ENCODE data around the gene CWC25.

CWC25 gene

GRCh38 chr17:38786372-38786771, 38.7 kb downstream of the CWC25 start:
- DNase-seq (ENCODE audit: low spot score): no peak

- DNase-seq (ENCODE audit: low spot score): no peak
Measured at GRCh38 chr17:38783227-38783626, 41.9 kb downstream of the CWC25 start.

- no peak for DNase-seq (ENCODE audit: low spot score)
Measured at GRCh38 chr17:38779965-38780752, 45.0 kb downstream of the CWC25 start.

DNA sequence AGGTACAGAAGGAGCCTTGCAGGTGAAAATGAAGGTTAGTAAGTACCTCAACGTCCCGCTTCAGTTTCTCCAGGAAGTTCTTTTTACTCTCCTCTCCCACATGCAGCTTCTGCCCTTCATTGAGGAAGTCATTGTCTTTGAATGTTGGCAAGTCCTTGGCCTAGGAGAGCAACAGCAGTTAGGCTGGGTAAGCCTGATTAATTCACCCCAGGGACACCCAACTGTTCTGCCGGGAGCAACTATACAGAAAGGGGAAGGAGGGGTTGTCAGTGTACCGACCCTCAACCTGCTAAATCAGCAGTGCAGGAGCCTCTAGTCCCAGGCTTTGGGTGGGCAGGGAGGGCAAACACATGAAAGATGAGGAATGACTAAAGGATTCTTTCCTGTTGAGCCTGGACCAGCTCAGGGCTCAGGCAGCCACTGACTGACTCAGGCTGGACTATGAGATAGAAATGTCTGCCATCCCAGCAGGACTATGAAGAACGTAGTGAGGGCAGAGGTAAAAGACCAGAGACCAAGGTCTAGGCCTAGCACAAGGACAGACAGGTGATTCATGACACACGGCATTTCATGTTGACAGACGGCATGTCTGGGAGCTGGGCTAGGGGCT, 47.4 kb downstream of the CWC25 start:
- DNase-seq (ENCODE audit: low spot score): no peak

- DNase-seq (ENCODE audit: low spot score): no peak
Measured at GRCh38 chr17:38773258-38773657, 51.9 kb downstream of the CWC25 start.

DNA sequence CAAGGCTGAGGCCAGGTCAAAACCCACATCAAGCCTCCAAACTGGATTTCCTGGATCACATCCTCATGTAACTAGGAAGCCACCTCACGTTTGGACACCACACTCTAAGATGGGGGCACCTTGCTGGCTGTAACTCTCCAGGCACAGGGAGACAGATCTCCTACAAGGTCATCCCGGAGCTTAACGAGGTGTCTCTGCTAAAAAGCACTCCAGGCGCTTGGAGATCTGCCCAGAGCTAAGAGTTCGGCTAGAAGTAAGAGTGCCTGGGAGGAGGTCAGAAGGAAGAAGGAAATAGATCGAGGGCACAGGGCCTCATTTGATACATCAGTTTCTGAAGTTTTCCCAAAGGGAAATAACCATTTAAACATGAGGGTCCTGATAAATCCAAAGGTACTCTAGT, 56.7 kb downstream of the CWC25 start:
- DNase-seq (ENCODE audit: low spot score): no peak

GRCh38 chr17:38766341-38766740, 58.8 kb downstream of the CWC25 start:
- no peak for DNase-seq (ENCODE audit: low spot score)

DNA sequence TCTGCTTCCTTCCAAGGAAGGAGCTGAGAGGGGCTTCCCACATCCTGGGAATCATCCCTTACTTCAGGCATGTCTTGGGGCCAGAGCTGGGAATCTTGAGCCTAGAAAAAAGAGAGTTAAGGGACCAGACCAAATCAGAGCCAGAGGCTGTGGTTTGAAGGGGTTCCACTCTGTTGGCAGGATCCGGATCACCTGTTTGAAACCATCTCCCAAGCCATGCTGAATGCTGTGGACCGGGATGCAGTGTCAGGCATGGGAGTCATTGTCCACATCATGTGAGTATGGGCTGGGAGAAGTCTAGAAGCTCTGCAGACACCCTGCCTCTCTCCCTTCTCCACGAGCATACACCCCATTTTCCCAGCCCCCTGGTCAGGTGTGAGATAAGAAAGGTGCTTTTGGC, 62.9 kb downstream of the CWC25 start:
- no peak for DNase-seq (ENCODE audit: low spot score)

DNA sequence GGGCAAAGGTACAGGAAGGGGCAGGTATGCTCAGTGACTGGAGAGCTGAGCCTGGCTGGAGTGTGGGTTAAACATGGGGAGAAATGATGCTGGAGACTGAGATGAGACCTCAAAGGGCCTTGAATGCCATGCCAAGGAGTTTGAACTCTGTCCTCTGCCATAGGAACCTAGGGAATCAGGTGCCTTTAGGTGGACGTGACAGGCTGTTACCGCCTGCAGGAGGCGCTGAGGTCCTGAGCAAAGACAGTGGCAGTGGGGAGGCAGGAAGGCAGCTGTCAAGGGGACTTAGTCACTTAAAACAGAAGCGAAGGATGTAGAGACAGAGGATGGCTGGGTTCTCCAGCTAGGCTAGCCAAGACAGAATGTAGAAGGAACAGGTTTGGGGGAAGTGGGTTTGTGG, 63.5 kb downstream of the CWC25 start:
- no peak for DNase-seq (ENCODE audit: low spot score)

DNA sequence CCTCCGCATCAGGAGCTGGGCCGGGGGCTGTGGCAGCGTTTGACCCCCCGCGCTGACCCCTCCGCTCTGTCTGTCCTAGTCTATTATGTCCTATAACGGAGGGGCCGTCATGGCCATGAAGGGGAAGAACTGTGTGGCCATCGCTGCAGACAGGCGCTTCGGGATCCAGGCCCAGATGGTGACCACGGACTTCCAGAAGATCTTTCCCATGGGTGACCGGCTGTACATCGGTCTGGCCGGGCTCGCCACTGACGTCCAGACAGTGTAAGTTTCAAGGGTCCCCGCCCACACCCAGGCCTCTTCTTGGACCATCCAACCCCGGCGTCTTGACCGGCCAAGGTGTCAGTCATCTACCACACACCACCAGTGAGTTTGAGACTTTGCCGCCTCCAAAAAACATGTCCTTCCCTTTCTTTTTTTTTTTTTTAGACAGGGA, 72.0 kb downstream of the CWC25 start:
- no peak for DNase-seq (ENCODE audit: low spot score)

GRCh38 chr17:38752308-38753070, 72.6 kb downstream of the CWC25 start, which contains the start of gene PSMB3:
Gene PSMB3, plus strand, starts transcription at chr17:38752741. Its CDS starts 86 bp downstream, at chr17:38752827.
- peak; percentile 98 for DNase-seq (ENCODE audit: low spot score)

- DNase-seq (ENCODE audit: low spot score): peak; percentile 89
Measured at GRCh38 chr17:38751808-38752307, 73.3 kb downstream of the CWC25 start.

DNA sequence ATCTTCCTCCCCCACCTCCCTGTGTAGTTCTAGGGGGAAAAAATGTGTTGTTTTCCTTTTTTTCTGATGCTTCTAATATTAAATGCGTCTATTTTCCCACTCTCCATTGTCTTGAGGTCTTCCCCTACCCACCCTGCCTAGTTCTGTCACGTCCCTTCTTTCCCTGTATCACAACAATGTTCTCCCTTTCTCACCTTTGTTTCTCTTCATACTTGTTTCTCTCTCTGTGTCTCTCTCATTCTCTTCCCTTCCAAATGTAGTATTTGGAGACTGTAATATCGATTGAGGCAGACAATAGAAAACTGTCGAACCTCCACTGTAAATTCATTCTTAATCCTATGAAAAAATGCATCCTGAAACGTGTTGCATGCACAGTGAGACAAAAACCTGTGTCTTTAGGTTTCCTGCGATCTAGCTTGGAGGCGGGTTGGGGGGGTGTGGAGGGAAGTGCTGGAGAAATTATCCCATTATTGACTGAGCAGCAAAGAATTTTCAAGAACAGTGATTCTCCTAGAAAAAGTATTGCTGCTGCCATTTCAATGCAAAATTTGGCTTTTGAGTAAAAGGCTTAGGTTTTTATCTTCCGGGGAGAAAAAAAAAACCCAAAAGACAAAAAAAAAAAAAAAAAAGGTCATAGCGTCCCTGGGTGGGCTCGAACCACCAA, 73.8 kb downstream of the CWC25 start:
- peak; percentile 21 for DNase-seq (ENCODE audit: low spot score)
